NB4 (cell line): ENCODE measurements around the gene CSNK1A1.

Experiments used
- DNase-seq: peaks from one replicate; pipeline ENCODE4 v3.0.0; 2010; ENCODE audit warnings: low read depth
- H3K4me3 ChIP-seq: one replicate; pipeline ENCODE4 v1.5.1; 2011; ENCODE audit warnings: mild to moderate bottlenecking, low read depth, low read length, moderate library complexity
- CTCF ChIP-seq: IDR thresholded peaks from one replicate; pipeline ENCODE4 v1.5.1; 2012; ENCODE audit warnings: low read depth, low read length
- MAX ChIP-seq: IDR thresholded peaks from 2 replicates; pipeline ENCODE4 v1.6.1; 2011; ENCODE audit warnings: low read depth, low read length
- MYC ChIP-seq: IDR thresholded peaks from 2 replicates; pipeline ENCODE4 v1.6.1; 2011; ENCODE audit warnings: low read depth, low read length
- POLR2A ChIP-seq: IDR thresholded peaks from 2 replicates; pipeline ENCODE4 v1.6.1; 2011; ENCODE audit warnings: mild to moderate bottlenecking; ENCODE audit not compliant: insufficient read length; ENCODE audit errors: extremely low read depth

CSNK1A1 gene

GRCh38 chr5:149481485-149481884, 69.8 kb downstream of the CSNK1A1 start:
- DNase-seq = no peak
- no peak overlapping the region for H3K4me3 ChIP-seq
- TF ChIP-seq MAX (no peak), MYC (no peak), POLR2A (no peak), CTCF (no peak)

GRCh38 chr5:149478761-149479160, 72.5 kb downstream of the CSNK1A1 start:
- H3K4me3 ChIP-seq = no peak overlapping the region
- no peak for DNase-seq
- TF ChIP-seq CTCF (no peak), POLR2A (no peak), MAX (no peak), MYC (no peak)

- DNase-seq = no peak
- TF ChIP-seq CTCF (no peak), MYC (no peak)
- no peak overlapping the region for H3K4me3 ChIP-seq
Measured at GRCh38 chr5:149475777-149476176, 75.5 kb downstream of the CSNK1A1 start.

- no peak overlapping the region for H3K4me3 ChIP-seq
- TF ChIP-seq MAX = no peak
- no peak for TF ChIP-seq MYC
- no peak for TF ChIP-seq POLR2A
- no peak for TF ChIP-seq CTCF
- no peak for DNase-seq
Measured at GRCh38 chr5:149474198-149474597, 77.0 kb downstream of the CSNK1A1 start.

GRCh38 chr5:149473441-149473840, 77.8 kb downstream of the CSNK1A1 start:
- DNase-seq = no peak
- TF ChIP-seq MYC (no peak), MAX (no peak), CTCF (no peak), POLR2A (no peak)

GRCh38 chr5:149472399-149472798, 78.8 kb downstream of the CSNK1A1 start:
- TF ChIP-seq MAX (no peak), MYC (no peak), CTCF (no peak), POLR2A (no peak)
- H3K4me3 ChIP-seq = no peak overlapping the region
- DNase-seq = no peak

More at GRCh38 chr5:149473441-149473840, 77.8 kb downstream of the CSNK1A1 start:
- H3K4me3 ChIP-seq = no peak overlapping the region
